Astrocyte of the cerebellum (primary cell): ENCODE results near the gene MYADML2.

Source experiments
- DNase-seq: peaks from one replicate; pipeline ENCODE4 v3.0.0-alpha.2; 2011; ENCODE audit warnings: low read depth
- H3K4me3 ChIP-seq: 2 replicates; pipeline ENCODE4 v1.5.1; 2011; ENCODE audit warnings: mild to moderate bottlenecking, low read depth, low read length, moderate library complexity
- in situ Hi-C: cut with HindIII; loops from 2 replicates; pipeline ENCODE4 v1.10.0; 2017; ENCODE audit warnings: low sequenced_read_pairs
- TF ChIP-seq, protein P1 (sequence below): IDR thresholded peaks from 2 replicates; pipeline ENCODE4 v1.5.1; 2012; ENCODE audit warnings: low read length, low read depth, moderate library complexity, mild to moderate bottlenecking; ENCODE audit errors: missing control alignments

The MYADML2 gene

DNA sequence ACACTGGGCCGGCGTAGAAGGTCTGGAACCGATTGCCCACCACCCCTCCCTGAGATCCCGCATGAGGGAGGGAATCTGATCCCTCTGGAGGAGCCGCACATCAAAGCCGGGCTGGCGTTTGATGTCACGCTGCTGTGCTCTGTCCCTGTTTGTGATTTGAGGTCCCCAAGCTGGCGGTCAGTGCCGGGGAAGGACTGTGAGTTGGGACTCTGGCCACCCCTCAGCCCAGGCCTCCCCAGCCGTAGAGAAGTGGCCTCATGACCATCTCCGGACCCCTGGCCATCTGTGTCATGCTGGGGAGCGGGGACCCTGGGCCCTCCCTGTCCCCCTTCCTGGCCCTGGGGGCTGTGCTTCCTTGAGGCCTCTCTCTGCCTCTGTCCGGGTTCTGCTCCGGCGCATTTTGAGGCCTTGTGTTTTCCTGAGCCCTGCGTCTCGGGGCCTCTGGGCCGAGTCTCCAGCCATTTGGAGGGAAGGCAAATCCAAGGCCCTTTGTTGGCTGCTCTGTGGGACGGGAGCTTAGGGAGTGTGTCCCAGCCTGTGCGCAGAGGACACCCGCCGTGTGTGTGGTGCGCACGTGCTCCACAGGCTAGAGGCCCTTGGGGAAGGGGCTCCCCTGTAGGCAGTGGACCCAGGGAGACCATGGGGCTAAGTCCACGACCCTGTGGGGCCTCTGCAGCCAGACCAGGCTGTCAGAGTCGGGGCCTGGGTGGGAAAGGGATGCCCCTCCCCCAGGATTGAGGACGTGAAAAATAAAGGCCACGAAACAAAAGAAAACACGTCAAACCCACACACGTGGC is 45.5 kb upstream of the MYADML2 start:
- TF ChIP-seq, protein P1, sequence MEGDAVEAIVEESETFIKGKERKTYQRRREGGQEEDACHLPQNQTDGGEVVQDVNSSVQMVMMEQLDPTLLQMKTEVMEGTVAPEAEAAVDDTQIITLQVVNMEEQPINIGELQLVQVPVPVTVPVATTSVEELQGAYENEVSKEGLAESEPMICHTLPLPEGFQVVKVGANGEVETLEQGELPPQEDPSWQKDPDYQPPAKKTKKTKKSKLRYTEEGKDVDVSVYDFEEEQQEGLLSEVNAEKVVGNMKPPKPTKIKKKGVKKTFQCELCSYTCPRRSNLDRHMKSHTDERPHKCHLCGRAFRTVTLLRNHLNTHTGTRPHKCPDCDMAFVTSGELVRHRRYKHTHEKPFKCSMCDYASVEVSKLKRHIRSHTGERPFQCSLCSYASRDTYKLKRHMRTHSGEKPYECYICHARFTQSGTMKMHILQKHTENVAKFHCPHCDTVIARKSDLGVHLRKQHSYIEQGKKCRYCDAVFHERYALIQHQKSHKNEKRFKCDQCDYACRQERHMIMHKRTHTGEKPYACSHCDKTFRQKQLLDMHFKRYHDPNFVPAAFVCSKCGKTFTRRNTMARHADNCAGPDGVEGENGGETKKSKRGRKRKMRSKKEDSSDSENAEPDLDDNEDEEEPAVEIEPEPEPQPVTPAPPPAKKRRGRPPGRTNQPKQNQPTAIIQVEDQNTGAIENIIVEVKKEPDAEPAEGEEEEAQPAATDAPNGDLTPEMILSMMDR = no peak
- no peak overlapping the region for H3K4me3 ChIP-seq
- no peak for DNase-seq
- in situ Hi-C loops = no loop called here

DNA sequence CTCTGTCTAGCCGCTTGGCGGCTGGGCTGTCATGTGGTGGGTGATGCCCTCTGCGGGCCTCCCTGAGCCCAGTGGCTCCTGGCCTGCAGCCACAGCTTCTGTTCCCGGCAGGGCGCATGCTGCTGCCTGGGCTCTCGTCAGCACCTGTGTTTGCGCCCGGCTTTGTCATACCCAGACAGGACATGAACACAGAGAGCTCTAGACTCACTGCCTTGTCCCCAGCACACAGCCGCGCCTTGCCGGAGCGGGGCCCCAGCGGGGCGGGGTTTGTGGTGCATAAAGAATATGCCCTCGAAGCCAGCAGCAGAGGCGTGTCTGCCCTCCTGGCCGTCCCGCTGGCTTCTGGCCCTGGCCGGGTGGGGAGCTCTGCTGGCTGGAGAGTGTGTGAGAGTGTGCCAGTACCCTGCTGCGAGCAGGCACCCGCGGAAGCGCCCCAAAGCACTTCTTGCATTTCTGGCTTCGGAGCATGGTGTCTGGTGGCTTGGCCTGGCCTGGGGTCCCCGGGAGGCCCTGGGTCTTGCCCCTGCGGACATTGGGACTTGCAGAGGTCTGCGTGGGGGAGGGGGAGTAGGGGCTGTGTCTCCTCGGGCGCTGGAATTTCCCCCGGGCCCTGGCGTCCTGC is 44.8 kb upstream of the MYADML2 start:
- in situ Hi-C loops = no loop called here
- H3K4me3 ChIP-seq = no peak overlapping the region
- TF ChIP-seq, protein P1 = no peak
- no peak for DNase-seq

DNA sequence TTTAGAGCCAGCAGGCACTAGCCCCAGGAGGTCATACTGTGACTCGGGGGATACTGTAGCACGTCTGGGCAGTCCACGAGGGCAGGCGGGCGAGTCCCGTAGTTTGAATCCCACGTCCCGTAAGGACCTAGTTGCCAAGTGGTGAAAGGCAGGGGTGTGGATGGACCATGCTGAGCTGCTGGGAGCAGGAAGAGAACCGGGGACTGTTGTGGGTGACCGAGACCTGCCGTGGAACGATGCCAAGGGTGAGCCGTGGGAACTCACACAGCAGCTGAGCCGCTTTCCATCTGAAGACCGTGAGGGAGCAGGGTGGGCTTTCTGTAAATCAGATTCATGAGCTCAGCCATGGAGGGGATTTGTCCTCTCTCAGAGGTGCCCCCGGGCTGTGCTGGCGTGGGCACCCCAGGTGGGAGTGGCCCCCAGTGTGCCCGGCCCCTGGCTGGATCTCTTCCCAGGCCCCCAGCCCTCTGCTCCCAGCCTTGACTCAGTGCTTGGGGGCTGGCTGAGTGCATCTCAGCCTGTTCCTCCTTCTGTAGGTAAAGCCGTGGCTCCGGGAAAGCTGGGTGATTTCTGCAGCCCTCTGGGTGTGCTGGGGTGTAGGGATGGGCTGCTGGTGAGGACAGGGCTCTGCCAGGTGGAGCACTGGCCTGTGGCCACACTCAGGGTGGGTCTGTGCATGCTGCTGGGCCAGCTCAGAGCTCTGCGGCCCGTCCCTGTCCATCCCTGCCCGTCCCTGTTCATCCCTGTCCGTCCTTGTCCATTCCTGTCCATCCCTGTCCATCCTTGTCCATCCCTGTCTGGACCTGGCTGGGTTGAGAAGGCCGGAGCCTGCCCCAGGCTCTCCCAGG is 44.0 kb upstream of the MYADML2 start:
- no peak overlapping the region for H3K4me3 ChIP-seq
- in situ Hi-C loops = no loop called here
- TF ChIP-seq, protein P1 = no peak
- no peak for DNase-seq

DNA sequence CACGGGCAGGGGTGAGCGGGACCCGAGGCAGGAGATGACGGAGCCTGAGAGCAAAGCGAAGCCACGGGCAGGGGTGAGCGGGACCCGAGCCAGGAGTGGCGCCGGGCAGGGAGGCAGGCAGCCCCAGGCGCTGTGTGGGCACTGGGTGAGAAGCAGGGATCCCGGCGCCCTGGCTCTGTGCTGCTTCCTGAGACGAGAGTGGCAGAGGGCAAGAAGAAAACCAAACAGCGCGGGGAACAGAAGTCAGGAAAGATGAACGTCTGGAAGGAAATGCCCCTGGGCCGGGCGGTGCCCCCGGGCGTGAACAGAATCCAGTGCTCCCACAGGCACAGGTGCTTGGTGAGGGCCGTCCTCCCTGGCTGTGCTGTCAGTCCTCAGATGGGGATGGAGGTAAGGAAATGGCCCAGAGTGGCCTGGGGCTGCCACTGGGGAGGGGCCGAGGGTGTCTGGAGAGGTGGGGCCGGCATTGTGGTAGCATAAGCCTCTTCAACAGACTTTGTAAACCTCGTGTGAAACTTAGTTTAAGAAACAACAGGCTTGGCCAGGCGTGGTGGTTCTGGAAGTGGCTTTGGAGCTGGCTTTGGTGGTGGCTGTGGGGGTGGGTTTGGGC is 40.2 kb upstream of the MYADML2 start:
- in situ Hi-C loops = no loop called here
- TF ChIP-seq, protein P1 = no peak
- no peak overlapping the region for H3K4me3 ChIP-seq
- no peak for DNase-seq

DNA sequence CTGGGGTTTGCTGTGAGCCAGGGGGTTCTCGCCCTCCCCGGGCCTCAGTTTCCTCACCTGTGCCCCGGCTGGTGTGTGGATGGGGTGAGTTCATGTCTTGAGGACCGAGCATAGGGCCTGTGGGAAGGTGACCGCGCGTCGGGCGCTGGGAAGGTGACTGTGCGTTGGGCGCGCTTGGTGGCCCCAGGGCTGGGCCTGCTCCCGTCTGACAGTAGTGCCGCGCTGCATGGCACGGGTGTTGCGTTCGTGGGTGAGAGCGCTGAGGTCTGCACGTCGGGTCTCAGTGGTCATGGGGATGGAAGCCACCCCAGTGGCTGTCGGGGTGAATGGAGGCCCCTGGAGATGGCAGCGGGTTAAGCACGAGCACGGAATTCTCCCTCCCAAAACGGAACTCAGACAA is 39.6 kb upstream of the MYADML2 start:
- in situ Hi-C loops = no loop called here
- no peak overlapping the region for H3K4me3 ChIP-seq
- TF ChIP-seq, protein P1 = no peak

DNA sequence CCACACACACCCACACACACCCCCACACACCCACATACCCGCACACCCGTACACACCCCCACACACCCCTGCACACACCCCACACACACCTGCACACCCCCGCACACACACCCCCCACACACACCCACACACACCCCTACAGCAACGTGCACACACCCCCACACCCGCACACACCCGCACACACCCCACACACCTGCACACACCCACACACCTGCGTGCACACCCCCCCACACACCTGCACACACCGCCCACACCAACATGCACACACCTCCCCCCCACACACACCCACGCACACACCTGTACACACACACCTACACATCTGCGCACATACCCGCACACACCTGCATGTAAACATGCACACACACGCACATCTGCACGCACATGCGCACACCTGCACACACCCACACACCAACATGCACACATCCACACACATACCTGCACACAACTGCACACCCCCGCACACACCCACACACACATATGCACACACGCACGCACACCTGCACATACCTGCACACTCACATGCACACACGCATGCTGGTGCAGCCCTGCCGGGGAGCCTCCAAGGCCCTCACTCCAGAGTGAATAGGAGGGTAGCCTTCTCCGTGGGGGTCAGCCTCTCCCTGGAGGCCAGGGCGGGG is 37.9 kb upstream of the MYADML2 start:
- no peak for DNase-seq
- H3K4me3 ChIP-seq = no peak overlapping the region
- TF ChIP-seq, protein P1 = no peak
- in situ Hi-C loops = no loop called here

More for the DNA sequence above, 39.6 kb upstream of the MYADML2 start:
- DNase-seq = no peak
